Neural cell (in vitro differentiated cells): ENCODE results near the gene CSMD2. TPM values are rescaled to one million over a fixed set of nuclear protein-coding genes. Genes with fewer than 3 reads are reported as not detected.

Source experiments
- H2AFZ ChIP-seq: fragments of 200-600, 300-800 bp; sonication (generic), shearing (Covaris generic); 2 replicates; pipeline ENCODE4 v1.6.0; 2014; ENCODE audit warnings: low read depth, mild to moderate bottlenecking, antibody characterized with exemption, low read length, moderate library complexity
- H3F3A ChIP-seq: fragments of 200-600 bp; shearing (Covaris generic); 2 replicates; pipeline ENCODE4 v1.6.1; 2016; ENCODE audit warnings: mild to moderate bottlenecking, moderate library complexity, mixed read lengths, antibody characterized with exemption, low read length; ENCODE audit not compliant: insufficient read depth, poor library complexity, severe bottlenecking
- H3K27ac ChIP-seq: fragments of 200-600, 300-800 bp; sonication (generic), shearing (Covaris generic); 2 replicates; pipeline ENCODE4 v1.5.1; 2014; ENCODE audit warnings: mild to moderate bottlenecking, low read length, moderate library complexity
- H3K27me3 ChIP-seq: fragments of 300-800, 200-600 bp; sonication (generic), shearing (Covaris generic); 2 replicates; pipeline ENCODE4 v1.6.0; 2014; ENCODE audit warnings: mild to moderate bottlenecking, low read depth, low read length, moderate library complexity; ENCODE audit not compliant: insufficient read depth
- H3K36me3 ChIP-seq: fragments of 300-800, 200-600 bp; sonication (generic), shearing (Covaris generic); 2 replicates; pipeline ENCODE4 v1.5.1; 2014; ENCODE audit warnings: mild to moderate bottlenecking, antibody characterized with exemption, low read length, moderate library complexity; ENCODE audit not compliant: insufficient read depth
- H3K4me2 ChIP-seq: fragments of 300-800, 200-600 bp; sonication (generic), shearing (Covaris generic); 2 replicates; pipeline ENCODE4 v1.6.0; 2014; ENCODE audit warnings: mild to moderate bottlenecking, low read length
- H3K4me3 ChIP-seq: fragments of 300-800, 200-600 bp; sonication (generic), shearing (Covaris generic); 2 replicates; pipeline ENCODE4 v1.5.1; 2014; ENCODE audit warnings: mild to moderate bottlenecking, low read length, moderate library complexity
- H3K79me2 ChIP-seq: fragments of 200-600 bp; shearing (Covaris generic); replicated peaks from 2 replicates; pipeline ENCODE4 v1.6.0; 2014; ENCODE audit warnings: mild to moderate bottlenecking, low read length, moderate library complexity; ENCODE audit not compliant: insufficient read depth
- H3K9ac ChIP-seq: fragments of 300-800, 200-600 bp; sonication (generic), shearing (Covaris generic); 2 replicates; pipeline ENCODE4 v1.6.1; 2016; ENCODE audit warnings: mild to moderate bottlenecking, low read length, mixed read lengths
- H3K9me2 ChIP-seq: fragments of 200-600 bp; shearing (Covaris generic); 2 replicates; pipeline ENCODE4 v1.6.1; 2016; ENCODE audit warnings: mild to moderate bottlenecking, low read length, mixed read lengths; ENCODE audit not compliant: insufficient read depth
- H3K9me3 ChIP-seq: fragments of 200-600, 300-800 bp; sonication (generic), shearing (Covaris generic); 2 replicates; pipeline ENCODE4 v1.6.1; 2016; ENCODE audit warnings: mild to moderate bottlenecking, mixed run types, low read length, moderate library complexity, mixed read lengths
- H4K20me1 ChIP-seq: fragments of 200-600 bp; shearing (Covaris generic); 2 replicates; pipeline ENCODE4 v1.6.1; 2016; ENCODE audit warnings: mild to moderate bottlenecking, mixed run types; ENCODE audit not compliant: insufficient read depth
- EP300 ChIP-seq: fragments of 450-650 bp; conservative IDR thresholded peaks from 2 replicates; pipeline ENCODE4 v1.6.1; 2014; ENCODE audit warnings: antibody characterized with exemption, mild to moderate bottlenecking, moderate library complexity; ENCODE audit not compliant: poor library complexity, severe bottlenecking
- EZH2 ChIP-seq: fragments of 200-600, 300-800 bp; shearing (Covaris generic), sonication (generic); IDR thresholded peaks from 2 replicates; pipeline ENCODE4 v1.6.1; 2014; ENCODE audit warnings: antibody characterized with exemption, low read length, borderline replicate concordance, mild to moderate bottlenecking; ENCODE audit not compliant: insufficient read depth, poor library complexity, severe bottlenecking
- MXI1 ChIP-seq: fragments of 450-650 bp; conservative IDR thresholded peaks from 2 replicates; pipeline ENCODE4 v1.6.1; 2014; ENCODE audit warnings: antibody characterized with exemption, mild to moderate bottlenecking; ENCODE audit not compliant: poor library complexity, severe bottlenecking
- POLR2AphosphoS5 ChIP-seq: IDR thresholded peaks from 2 replicates; pipeline ENCODE4 v1.6.1; 2012
- RAD21 ChIP-seq: fragments of 450-650 bp; conservative IDR thresholded peaks from 2 replicates; pipeline ENCODE4 v1.6.1; 2014; ENCODE audit warnings: antibody characterized with exemption, mild to moderate bottlenecking, moderate library complexity
- SMC3 ChIP-seq: fragments of 450-650 bp; conservative IDR thresholded peaks from 2 replicates; pipeline ENCODE4 v1.6.1; 2014; ENCODE audit warnings: antibody characterized with exemption, mild to moderate bottlenecking, moderate library complexity; ENCODE audit not compliant: poor library complexity
- TAF1 ChIP-seq: IDR thresholded peaks from 2 replicates; pipeline ENCODE4 v1.6.1; 2012; ENCODE audit warnings: low read depth
- polyA plus RNA-seq: library from polyadenylated mRNA; depleted of rRNA; stranded (reverse); fragments of >200 nt; gene quantifications from 2 replicates; pipeline ENCODE4 v1.2.3, GENCODE V29; 2014
- TF ChIP-seq, protein P1 (sequence below): fragments of 450-650 bp; IDR thresholded peaks from 2 replicates; pipeline ENCODE4 v1.5.1; 2014; ENCODE audit warnings: antibody characterized with exemption, mild to moderate bottlenecking, moderate library complexity; ENCODE audit not compliant: poor library complexity, severe bottlenecking
- TF ChIP-seq, protein P2 (sequence below): IDR thresholded peaks from 2 replicates; pipeline ENCODE4 v1.6.1; 2012; ENCODE audit warnings: borderline replicate concordance

CSMD2 gene
- polyA plus RNA-seq, 1 donor from 2014 or later: 9.6 TPM

DNA sequence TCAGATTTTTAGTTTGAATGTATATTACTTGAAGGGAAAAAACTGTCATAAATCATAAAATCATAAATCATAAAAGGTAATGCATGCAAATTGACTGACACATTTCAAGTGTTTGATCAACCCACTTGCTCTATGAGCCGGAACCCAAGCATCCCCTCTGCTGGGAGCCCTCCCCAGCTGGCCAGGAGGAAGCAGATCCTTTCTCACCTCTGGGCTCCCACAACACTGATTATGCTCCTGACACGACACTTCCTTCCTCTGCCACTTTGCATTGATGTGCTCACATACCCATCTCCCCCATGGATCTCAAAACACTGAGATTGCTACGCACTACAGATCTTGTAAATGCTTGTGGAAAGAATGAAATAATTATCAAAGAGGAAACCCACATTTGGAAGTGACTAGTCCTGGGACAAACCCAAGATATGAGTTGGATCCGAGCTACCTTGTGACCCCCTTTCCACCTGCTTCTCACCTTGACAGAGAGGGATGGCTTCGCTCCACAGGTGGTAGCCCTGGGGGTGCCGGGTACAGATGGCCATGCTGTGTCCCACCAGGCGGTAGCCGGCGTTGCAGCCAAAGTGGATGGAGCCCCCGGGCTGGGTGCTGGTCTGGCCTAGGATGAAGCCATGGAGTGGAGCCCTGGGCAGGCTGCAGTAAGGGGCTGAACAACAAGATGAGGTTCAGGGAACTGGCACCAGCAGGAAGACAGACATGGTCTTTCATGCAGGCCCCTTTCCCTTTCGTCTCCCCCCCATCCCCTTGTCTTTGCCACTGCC is 588.0 kb downstream of the CSMD2 start:
- peaks cover 3% of the 10 kb centered on the region for H3K36me3 ChIP-seq
- no peak overlapping the region for H3K27ac ChIP-seq
- no peak for TF ChIP-seq POLR2AphosphoS5
- no peak for TF ChIP-seq RAD21
- no peak for TF ChIP-seq MXI1
- no peak for TF ChIP-seq EP300
- TF ChIP-seq, protein P1, sequence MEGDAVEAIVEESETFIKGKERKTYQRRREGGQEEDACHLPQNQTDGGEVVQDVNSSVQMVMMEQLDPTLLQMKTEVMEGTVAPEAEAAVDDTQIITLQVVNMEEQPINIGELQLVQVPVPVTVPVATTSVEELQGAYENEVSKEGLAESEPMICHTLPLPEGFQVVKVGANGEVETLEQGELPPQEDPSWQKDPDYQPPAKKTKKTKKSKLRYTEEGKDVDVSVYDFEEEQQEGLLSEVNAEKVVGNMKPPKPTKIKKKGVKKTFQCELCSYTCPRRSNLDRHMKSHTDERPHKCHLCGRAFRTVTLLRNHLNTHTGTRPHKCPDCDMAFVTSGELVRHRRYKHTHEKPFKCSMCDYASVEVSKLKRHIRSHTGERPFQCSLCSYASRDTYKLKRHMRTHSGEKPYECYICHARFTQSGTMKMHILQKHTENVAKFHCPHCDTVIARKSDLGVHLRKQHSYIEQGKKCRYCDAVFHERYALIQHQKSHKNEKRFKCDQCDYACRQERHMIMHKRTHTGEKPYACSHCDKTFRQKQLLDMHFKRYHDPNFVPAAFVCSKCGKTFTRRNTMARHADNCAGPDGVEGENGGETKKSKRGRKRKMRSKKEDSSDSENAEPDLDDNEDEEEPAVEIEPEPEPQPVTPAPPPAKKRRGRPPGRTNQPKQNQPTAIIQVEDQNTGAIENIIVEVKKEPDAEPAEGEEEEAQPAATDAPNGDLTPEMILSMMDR: no peak
- TF ChIP-seq TAF1: no peak
- TF ChIP-seq SMC3: no peak
- TF ChIP-seq, protein P2, sequence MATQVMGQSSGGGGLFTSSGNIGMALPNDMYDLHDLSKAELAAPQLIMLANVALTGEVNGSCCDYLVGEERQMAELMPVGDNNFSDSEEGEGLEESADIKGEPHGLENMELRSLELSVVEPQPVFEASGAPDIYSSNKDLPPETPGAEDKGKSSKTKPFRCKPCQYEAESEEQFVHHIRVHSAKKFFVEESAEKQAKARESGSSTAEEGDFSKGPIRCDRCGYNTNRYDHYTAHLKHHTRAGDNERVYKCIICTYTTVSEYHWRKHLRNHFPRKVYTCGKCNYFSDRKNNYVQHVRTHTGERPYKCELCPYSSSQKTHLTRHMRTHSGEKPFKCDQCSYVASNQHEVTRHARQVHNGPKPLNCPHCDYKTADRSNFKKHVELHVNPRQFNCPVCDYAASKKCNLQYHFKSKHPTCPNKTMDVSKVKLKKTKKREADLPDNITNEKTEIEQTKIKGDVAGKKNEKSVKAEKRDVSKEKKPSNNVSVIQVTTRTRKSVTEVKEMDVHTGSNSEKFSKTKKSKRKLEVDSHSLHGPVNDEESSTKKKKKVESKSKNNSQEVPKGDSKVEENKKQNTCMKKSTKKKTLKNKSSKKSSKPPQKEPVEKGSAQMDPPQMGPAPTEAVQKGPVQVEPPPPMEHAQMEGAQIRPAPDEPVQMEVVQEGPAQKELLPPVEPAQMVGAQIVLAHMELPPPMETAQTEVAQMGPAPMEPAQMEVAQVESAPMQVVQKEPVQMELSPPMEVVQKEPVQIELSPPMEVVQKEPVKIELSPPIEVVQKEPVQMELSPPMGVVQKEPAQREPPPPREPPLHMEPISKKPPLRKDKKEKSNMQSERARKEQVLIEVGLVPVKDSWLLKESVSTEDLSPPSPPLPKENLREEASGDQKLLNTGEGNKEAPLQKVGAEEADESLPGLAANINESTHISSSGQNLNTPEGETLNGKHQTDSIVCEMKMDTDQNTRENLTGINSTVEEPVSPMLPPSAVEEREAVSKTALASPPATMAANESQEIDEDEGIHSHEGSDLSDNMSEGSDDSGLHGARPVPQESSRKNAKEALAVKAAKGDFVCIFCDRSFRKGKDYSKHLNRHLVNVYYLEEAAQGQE: no peak
- TF ChIP-seq EZH2: no peak
- no peaks in the 10 kb centered on the region for H3K27me3 ChIP-seq
- no peaks in the 10 kb centered on the region for H3K79me2 ChIP-seq
- H2AFZ ChIP-seq: no peak overlapping the region
- H3F3A ChIP-seq: no peaks in the 10 kb centered on the region
- no peak overlapping the region for H3K9ac ChIP-seq
- no peak overlapping the region for H3K4me2 ChIP-seq
- H3K9me2 ChIP-seq: no peaks in the 10 kb centered on the region
- no peak overlapping the region for H3K4me3 ChIP-seq
- H4K20me1 ChIP-seq: no peaks in the 10 kb centered on the region
- H3K9me3 ChIP-seq: no peaks in the 10 kb centered on the region

- no peak overlapping the region for H2AFZ ChIP-seq
- no peaks in the 10 kb centered on the region for H3F3A ChIP-seq
- H4K20me1 ChIP-seq: no peaks in the 10 kb centered on the region
- H3K9me2 ChIP-seq: no peaks in the 10 kb centered on the region
- no peak overlapping the region for H3K4me3 ChIP-seq
- H3K27me3 ChIP-seq: no peaks in the 10 kb centered on the region
- H3K4me2 ChIP-seq: no peak overlapping the region
- H3K9ac ChIP-seq: no peak overlapping the region
- no peaks in the 10 kb centered on the region for H3K79me2 ChIP-seq
- no peak overlapping the region for H3K27ac ChIP-seq
- TF ChIP-seq TAF1: no peak
- no peak for TF ChIP-seq RAD21
- TF ChIP-seq, protein P2: no peak
- no peak for TF ChIP-seq SMC3
- TF ChIP-seq MXI1: no peak
- no peak for TF ChIP-seq EP300
- TF ChIP-seq, protein P1: no peak
- TF ChIP-seq POLR2AphosphoS5: no peak
- no peak for TF ChIP-seq EZH2
- peaks cover 3% of the 10 kb centered on the region for H3K36me3 ChIP-seq
- H3K9me3 ChIP-seq: no peaks in the 10 kb centered on the region
Observed at GRCh38 chr1:33575324-33575879, 589.6 kb downstream of the CSMD2 start.
